HG02759 (cell line): ENCODE results near the gene ADD2.
A peak's percentile ranks its signal among the peaks of the same experiment; 100 is the strongest.

Experiments
- ATAC-seq: cut with Tn5 transposase; IDR thresholded peaks from one replicate; pipeline ENCODE4 v1.9.1; 2021; ENCODE audit warnings: mild to moderate bottlenecking, moderate library complexity; ENCODE audit not compliant: unreplicated experiment

The ADD2 gene

DNA sequence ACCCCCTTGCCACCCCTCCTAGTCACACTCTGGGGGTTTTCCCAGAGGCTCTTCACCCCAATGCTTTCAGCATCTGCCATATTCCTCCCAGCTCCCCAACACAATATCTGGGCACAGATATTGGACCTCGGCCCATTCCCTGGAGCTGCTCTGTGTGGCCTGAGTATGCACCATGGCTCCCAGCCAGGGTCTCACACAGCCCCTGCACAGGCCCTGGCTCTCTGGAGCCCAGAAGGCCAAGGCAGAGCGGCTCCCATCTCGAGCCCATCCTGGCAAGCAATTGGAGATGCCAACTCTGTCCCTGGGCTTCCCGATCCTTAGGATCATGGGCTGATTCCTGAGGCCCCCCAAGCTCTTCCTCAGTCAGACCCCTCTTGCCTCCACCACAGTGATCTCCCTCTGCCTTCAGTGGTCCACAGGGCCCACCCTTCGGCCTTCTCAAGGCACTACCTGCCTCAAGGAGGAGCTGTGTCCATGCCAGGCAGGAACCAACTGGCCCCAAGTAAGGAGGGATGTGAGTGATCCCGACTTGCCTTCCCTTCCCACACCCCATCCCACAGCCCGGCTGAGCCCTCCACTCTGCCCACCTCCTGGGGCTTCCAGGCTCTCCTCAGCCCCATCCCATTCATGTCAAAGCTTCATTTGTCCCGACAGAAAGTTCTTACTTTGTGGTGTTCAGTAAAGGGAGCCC, 62.7 kb downstream of the ADD2 start:
- ATAC-seq, result no peak

DNA sequence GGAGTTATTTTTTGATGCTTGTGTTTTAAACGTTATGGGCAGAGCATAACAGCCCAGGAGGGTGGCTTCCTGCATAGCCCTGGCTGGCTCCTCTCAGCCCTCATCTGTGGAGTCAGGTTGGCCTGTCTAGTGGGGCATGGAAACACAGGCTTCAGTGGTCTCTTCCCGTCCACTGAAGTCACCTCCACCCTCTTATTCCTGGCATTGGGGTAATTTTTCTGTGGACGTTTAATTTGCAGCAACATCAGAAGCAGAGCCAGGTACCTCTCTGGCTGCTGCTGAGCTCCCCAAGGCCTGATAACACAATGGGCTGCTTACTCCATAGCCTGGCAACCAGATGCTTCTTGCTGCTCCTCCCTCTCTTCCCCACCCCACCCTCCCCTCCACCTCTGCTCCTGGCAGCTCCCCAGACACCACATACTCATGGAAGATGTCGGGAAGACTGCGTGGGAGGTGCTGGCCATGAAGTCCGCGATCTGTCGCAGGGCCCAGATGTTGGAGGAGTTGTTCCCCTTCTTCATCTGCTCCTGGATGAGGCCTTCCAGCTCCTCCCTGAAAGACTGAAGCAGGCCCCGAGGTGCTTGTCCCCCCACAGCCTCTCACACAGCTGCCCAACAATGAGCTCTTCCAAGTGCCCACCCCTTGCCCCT, 64.0 kb downstream of the ADD2 start:
- no peak for ATAC-seq

DNA sequence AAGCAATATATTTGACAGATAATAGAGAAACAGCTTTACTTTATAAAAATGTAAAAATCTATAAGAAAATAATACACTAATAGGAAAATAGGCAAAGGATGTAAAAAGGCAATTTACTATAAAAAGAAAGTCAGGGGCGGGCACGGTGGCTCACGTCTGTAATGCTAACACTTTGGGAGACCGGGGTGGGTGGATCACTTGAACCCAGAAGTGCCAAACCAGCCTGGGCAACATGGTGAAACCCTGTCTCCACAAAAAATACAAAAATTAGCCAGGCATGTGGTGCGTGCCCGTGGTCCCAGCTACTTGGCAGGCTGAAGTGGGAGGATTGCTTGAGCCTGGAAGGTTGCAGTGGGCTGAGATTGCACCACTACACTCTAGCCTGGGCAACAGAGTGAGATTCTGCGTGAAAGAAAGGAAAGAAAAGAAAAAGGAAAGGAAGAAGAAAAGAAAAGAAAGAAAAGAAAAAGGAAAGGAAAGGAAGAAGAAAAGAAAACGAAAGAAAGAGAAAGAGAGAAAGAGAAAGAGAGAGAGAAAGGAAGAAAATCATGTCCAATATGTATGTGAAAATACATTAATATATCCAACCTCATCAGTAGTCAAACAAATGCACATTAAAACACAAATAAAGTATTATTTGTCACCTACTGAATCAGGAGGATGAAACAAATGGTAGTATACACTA, 65.1 kb downstream of the ADD2 start:
- no peak for ATAC-seq

DNA sequence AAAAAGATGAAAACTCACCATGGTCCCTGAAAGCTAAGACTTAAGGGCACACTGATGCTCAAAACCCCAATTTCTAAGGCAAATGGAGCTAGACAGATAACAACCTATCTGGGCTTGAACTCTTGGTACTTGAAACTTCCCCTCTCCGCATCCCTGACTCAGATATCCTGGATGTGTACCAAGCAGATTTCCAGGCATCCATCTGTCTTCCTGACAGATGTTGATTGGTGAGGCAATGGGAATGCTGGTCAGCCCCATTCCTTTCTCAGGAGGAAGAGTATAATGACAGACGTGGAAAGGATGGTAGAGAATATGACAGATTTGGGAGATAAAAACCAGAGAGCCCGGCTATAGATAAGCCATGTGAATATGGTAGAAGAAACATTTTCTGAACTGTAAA, 69.2 kb downstream of the ADD2 start:
- no peak for ATAC-seq

DNA sequence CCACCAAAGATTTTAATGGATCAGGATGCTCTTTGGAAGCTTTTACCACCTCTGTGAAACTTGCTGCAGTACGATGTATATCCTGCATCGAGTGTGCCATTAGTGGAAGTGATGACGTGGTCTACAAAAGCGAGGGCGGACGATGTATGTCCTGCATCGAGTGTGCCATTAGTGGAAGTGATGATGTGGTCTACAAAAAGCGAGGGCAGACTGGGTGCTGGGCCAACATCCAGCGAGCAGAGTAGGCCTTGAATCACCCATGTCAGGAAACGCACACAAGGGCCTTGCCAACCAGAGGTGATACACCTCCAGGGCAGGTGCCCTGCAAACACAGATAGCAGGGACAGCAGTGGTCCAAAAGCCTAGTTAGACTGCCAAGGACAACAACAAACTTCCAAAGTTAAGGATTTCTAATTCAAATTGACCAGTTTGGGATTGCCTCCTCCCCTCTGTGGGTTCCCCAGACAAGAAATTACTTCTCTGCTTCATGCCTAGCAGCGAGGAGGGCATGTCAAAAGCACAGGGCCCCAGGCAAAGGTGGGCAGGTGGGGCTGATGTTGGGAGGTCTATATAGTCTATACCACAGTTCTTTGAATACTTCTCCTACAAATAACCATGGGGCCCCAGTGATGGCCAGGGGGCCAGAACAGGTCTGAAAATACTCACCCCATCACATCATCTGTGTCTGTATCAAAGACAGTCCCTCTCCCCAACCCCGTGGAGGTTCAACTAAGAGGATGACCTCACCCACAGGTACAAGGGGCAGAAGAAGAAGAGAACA, 70.2 kb downstream of the ADD2 start:
- ATAC-seq, result no peak

DNA sequence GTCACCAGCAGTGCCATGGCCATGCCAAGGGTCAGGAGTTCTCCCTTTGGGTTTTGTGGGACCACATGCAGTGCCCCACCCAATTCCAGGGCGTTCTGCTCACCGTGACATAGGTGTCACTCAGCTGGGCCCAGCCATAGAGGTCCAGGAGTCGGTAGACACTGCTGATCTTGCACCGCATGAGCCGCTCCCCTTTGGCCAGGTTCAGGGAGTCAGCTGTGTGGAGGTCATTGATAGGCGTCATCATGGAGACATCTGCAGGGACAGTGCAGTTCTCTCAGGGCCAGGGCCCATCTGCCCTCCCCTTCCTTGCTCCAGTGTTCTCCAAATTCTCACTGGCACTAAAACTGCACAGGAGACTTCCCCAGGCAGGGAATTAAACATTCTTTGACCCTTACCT, 71.9 kb downstream of the ADD2 start:
- ATAC-seq, result no peak

DNA sequence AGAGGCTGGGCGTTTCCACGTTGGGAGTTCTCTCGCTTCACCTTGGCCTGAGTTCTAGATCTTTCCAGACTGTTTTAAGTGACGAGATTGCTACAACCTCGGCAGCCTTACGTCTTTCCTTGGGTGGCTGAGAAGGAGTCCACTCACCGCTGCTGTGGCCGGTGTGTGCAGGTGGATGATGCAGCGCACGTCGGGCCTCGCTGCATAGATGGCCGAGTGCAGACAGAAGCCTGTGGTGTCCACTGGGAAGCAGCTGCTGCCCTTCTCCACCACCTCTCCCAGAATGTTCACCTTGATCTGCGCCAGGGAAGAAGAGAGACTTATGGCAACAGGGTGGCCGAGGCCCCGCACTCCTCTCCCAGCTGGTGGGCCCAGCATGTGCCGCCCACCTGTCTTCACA, 75.7 kb downstream of the ADD2 start:
- ATAC-seq, result no peak

DNA sequence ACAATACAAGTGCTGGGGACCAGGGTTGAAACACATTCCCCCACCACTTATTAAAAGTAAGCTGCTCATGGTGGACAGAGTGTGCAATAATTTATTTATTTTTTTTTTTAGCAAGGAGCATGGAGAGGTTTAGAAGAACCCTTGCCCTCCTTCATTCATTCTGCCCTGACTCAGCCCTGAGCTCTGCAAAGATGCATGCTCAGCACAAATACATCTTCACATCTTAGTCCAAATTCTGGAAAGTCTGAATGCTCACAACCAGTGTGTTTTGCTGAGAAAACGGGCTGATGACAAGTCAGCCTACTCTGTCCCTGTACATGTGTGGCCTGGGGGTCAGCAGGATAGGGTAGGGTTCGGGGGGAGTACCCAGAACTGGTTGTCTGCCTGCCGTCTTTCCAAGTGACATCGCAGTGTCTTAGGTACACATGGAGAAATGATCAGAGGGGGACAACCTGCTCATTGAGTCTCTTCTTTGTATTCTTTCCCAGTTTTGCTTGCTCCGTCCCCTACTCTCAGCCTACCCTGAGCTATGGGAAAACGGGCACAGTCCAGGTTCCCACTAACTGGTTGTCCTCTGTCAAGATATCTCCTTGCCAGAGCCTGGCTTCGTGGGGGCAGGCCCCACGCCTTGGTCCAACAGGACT, 76.4 kb downstream of the ADD2 start:
- ATAC-seq, result no peak

DNA sequence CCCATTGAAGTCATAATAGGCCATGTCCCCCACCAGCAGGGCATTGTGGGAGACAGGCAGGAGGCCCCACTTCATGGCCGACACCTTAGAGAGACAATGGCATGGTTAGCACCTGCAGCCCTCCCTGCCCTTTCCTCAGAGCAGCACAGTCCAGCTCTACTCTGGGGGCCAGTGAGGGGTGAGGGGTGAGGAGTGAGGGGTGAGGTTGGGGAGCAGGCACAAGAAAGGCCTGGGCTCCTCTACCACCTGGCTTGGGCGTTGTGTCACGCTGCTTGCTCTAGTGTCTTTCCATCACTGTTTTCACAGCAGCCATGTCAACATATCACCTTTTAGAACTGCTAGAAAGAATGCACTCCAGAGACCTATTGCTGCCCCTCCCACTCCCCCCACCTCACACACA, 77.2 kb downstream of the ADD2 start:
- ATAC-seq, result no peak

DNA sequence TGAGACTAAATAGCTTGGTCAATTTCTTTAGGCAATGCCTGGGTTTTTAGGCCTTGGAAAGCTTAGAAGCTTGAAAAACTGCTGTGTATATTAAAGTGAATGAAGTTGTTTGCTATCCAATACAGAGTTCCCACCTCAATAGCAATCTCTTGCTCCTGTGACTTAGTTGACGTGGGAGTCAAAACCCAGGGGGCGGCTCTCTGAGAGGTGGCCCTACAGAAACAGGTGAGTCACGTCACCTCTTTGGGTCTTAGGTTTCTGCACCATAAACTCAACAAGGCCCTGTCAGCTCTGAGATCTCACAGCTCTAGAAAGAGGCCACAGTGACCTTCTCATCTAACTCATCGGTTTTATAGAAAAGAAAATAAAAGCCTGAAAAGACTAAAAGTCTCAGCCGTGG, 79.6 kb downstream of the ADD2 start:
- no peak for ATAC-seq

DNA sequence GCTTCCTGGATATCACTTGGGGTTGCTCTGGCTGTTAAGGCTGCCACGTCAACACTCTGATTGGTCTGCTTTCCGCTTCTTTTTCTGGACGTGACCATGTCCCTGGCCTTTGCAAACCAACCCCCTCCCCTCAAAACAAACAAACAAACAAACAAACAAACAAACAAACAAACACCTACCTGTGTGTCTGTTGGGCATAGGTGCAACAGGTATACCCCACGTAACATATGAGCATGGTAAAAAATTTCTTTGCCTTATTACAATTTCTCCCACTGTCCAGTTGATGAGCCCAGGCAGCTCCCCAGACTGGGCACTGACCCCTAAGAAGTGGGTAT, 80.6 kb downstream of the ADD2 start:
- no peak for ATAC-seq

DNA sequence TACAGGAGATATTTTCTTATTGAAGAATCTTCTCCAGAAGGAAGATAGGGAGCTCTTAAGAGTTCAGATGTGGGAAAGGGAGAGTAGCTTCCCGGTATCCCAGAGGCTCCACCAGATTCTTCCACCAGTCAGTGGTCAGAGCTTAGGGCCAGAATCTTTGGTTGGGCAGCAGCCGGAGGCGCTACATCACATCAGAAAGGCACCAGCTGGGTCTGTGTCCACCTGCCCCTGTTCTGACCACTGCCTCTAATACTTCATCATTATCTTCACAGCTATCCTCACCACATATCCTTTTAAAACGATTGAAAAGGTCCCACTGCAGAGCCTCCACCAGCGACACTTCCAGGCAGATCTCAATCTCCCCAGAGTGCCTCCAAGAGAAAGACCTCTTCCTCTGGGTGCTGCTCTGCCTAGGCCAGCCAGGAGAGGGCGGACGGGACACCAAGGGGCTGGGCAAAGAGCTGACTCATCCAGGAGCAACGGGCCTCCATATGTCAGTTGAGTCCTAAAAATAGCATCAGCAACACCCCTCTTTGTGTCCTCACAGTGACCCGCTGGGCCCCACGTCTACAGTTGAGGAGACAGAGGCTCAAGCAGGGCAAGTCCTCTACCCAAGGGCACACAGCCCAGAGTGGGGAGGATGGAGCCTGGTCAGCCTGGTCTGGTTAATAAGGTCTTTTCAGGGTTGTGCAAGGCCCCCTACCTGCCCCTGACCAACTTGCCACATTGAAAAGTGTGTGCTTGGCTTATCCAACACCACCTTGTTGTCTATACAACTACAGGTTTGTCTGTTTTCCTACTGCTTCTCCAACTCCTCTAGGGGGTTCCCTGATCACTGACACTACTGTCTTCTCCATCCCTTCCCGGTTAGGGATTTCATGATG, 81.2 kb downstream of the ADD2 start:
- ATAC-seq, result peak; percentile 57

DNA sequence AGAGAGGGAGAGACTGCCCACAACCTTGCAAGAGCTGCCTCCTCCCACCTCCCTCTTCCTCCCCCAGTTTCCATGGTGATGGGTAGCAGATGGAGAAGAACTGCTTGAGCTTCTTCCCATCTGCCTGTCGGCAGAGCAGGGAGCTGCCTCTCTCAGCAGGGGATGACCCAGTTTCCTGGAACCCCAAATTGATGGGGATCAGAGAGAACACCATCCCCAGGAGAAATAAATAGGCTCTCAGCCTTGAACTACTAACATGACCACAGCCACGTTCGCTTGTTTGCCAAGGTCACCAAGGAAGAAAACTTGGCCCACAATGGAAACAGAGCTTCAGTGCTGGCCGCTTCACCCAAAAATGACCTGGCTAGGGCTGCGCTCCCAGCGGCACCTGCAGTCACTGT, 82.2 kb downstream of the ADD2 start:
- ATAC-seq, result no peak

DNA sequence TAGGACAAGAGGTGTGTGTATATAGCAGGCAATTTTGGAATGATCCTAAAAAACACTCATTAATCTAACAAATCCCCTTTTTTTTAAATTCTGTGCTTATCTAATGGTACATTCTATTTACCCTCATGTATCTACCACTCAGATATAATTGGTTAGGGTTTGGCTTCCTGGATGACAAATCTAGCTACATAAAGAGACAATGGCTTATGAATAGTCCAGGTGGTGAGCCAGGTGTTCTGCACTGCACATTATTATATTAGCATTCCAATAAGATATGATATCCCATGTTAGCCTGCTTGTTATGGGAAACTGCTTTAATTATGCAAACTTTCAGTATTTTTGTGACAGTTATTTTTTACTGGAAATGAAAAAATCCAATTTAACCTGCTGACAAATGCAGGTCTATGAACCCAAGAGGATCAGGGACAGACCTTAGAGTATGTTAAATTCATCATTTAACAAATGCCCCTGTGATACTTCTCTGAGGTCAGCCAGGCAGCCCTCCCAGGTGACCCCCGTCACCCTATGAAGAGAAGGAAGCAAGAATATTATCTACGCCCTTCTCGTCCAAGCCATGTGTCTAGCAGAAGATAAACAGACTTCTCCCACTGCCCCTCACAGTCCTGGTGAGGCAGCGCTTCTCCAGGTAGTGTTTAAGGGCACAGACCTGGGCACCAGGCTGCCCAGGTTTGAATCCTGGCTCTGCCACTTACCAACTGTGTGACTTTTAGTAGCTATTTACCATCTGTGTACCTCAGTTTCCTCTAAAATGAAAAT, 83.0 kb downstream of the ADD2 start:
- ATAC-seq, result no peak

DNA sequence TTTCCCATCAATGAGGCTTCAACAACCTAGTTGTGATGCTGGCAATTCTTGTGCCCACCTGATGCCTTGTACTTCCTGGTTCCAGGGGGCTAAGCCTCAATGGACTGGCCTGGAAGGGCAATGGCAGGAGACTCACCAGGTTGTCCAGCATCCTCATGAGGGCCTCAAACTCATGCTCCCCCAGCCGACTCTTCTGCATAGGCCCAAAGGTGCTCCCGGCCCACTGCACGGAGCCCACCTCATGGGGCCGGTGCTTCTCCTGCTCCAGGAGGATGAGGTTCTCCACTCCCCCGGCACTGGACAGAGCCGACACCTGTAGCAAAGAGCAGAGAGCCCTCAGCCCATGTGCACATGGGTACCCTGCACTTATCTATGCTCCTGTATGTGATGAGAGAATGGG, 84.5 kb downstream of the ADD2 start:
- no peak for ATAC-seq

DNA sequence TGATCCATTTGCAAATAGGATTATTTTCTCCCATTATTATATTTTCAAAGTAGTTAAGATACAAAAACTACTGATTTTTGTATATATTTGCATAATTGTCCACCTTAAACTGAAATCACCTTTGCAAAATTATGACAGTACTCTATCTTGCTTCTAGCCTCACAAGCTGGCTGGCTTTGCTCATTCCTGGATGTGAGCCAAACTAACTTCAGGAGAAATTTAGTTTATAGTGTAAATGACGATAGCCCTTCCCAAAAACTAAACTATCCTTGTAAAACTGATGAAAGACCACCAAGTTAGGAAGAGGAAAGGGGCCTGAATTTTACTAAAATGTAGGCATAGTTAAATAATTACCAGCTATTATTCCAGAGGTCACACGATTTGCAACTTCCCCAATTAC, 87.3 kb downstream of the ADD2 start:
- ATAC-seq, result no peak

DNA sequence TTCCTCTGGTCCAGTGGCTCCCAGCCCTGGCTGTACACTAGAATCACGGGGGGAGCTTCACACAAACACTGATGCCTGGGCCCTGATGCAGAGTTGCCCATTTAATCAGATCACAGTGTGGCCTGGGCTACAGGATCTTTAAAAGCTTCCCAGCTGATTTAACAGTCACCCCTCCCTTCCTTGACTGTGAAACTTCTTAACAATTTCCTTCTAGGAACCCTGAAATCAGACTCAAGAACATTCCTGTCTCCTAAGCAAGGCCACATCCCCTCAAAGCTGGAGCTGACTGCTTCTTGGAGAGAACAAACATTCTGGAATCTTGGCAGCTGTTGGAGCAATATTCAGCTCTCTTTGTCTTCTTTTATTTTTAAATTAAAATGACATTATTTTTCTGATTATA, 88.7 kb downstream of the ADD2 start:
- no peak for ATAC-seq

DNA sequence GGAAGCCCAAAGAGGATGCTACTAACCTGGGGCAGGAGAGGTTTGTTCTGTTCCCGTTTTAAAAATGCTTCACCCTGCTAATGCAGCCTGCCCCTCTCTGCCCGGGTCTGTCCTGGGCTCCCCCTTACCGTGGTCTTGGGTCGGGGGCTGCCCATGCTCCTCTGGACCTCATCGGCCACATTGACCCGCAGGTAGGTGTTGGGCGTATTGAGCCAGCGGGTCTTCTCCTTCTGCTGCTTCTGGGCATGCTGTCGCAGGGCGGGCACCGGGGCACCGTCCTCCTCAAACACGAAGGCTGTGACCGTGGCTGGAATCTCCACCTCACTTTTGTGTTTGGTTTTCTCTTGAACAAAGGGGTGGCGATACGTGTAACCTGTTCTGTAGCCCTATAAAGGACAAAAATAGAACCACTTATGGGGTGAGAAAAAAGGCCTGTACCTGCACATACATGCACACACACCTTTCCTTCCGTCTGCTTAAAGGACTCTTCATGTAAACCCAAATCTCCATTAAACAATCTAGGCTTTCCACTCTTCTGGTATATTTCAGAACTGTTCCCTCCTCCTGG, 89.3 kb downstream of the ADD2 start:
- no peak for ATAC-seq
